Hematopoietic multipotent progenitor cell (in vitro differentiated cells): ENCODE measurements around the gene TRIM43. TPM values are rescaled to one million over a fixed set of nuclear protein-coding genes. Genes with fewer than 3 reads are reported as not detected.
"Not testable (repeated sequence)": the region's sequence is repeated elsewhere in the genome, so short reads cannot be mapped to it uniquely, and the experiment has no call there.

ENCODE experiments used
- DNase-seq, 3 donors: peaks; one replicate each; pipeline ENCODE4 v3.0.0-alpha.2; 2011 to 2015; ENCODE audit warnings: low read depth in 2 of 3, low spot score in 2 of 3
- total RNA-seq: library from RNA; depleted of rRNA; stranded (reverse); fragments of >200 nt; gene quantifications from one replicate; pipeline ENCODE4 v1.2.3, GENCODE V29; 2012

TRIM43 gene
- total RNA-seq = not detected

GRCh38 chr2:95591701-95592100 lies at the start of gene TRIM43:
TSS of gene TRIM43 (plus strand) at chr2:95592001. CDS start at chr2:95594024, 2,023 bp downstream.
- DNase-seq = not testable (repeated sequence)

DNA sequence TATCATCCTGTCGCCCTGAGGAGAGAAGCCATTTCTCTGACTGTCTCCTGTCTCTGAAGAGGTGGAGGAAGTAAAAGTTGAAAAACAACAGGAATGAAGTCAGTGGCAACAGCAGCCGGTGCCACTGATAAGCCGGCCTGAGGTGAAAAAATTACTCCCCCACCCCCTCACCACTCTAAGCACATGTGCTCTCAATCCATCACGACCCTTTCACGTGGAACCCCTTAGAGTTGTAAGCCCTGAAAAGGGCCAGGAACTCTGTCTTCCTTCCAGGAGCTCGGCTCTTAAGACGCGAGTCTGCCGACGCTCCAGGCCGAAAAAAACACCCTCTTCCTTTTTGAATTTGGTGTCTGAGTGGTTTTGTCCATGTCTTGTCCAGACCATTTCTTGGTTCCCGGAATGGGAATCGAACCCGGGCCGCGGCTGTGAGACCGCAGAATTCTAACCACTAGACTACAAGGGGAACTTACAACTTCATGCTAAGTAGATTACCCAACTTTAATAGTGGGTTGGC lies 40.7 kb upstream of the TRIM43 start:
- peak in 2 of 3 donors; percentile 10 to 59 for DNase-seq

- DNase-seq = peak in 1 of 3 donors; percentile 40
These were observed 38.9 kb upstream of the TRIM43 start for GRCh38 chr2:95552911-95553310.

DNA sequence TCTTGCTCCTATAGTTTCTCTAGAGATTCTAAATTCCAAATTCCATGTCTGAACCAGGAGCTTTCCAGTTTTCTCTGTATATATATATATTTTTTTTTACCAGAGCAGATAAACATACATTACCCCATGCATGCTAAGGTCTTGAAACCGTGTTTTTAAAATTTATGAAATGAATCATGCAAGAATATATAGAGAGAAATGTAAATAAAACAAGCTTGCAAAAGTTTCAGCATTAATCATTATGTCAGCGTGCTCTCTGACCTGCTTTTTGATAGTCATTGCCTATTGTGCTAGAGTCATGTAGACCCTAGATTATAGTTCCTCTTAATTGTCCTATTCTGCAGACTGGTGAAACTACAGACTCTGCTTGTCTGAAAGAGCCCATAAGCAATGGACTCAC lies 22.6 kb upstream of the TRIM43 start:
- DNase-seq = no peak

DNA sequence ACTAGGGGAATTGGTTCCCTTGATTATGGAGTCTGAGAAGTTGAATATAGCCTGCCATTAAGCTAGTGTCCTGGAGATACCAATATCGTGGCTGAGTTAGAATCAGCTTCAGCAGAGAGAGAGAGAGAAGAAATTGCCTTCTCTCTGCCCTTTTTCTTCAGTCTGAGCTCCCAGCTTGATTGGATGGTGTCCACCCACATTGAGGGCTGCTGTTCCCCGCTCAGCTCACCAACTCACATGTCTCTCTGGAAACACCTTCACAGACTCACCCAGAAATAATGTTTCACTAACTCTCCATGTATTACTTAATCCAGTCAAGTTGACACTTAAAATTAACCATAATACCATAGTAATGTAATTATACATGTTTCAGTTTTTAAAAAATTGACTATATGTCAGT lies 17.9 kb upstream of the TRIM43 start:
- no peak for DNase-seq

- no peak for DNase-seq
These were observed 17.3 kb upstream of the TRIM43 start for GRCh38 chr2:95574506-95574905.

DNA sequence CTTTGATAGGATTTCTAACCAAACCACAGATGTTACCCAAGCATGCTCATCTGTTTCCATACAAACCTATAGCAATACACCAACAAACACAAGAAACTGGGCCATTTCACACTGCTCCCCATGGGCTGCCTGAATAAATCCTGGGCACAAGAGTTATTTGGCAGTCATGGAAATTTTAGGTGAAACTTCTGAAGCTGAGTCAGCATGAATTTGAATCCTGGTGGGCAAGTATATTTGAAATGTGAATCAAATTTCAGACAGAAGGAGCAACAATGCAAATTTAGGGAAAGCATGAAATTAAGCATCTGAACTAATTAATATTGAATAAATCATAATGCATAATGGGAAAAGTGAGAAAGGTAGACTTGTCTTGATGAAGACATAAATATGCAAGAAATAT lies 15.9 kb upstream of the TRIM43 start:
- no peak for DNase-seq

DNA sequence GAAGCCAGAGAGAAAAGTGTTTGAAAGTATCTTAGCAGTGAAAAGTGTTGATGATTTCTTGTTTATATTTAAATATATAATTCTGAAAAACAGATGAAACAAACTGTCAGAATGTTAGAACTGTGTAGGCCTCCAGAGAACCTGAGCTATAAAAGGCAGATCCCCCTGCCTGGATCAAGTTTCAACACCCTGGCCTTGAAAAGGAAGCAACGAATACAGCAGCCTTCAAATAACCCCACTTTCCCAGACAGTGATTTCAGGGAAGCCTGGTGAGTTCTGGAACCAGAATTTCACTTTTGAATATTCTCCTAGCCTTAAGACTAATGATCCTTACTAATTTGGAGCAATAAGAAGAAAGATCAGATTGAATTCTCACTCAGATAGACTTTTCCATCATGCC lies 13.3 kb upstream of the TRIM43 start:
- no peak for DNase-seq

GRCh38 chr2:95583545-95583944 lies 8.3 kb upstream of the TRIM43 start:
- DNase-seq = not testable (repeated sequence)

GRCh38 chr2:95584321-95584720 lies 7.5 kb upstream of the TRIM43 start:
- not testable (repeated sequence) for DNase-seq

DNA sequence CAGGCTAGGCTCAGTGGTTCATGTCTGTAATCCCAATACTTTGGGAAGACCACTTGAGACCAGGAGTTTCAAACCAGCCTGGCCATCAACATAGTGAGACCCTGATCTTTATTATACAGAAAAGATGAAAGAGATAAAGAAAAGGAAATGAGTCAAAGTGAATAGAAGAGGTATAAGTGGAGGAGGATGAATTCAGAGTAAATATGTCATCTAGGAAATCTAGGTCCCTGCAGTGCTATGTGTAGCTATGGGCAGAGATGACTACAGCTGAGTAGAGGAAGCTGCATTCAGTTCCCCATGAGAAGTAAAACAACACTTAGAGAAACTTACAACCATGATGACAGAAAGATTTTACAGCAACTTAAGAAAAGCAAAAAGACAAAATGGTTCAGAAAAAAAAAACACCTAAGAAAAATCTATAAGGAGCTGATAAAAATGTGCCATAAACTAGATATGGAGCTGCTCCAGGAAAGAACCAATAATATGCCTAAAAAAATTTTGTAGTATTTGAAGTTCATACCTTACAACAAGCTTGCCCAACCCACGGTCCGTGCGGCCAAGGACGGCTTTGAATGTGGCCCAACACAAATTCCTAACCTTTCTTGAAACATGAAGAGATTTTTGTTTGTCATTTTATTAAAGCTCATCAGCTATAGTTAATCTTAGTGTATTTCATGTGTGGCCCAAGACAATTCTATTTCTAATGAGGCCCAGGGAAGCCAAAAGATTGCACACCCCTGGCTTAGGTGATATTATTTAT lies 1.8 kb upstream of the TRIM43 start:
- DNase-seq = not testable (repeated sequence)

DNA sequence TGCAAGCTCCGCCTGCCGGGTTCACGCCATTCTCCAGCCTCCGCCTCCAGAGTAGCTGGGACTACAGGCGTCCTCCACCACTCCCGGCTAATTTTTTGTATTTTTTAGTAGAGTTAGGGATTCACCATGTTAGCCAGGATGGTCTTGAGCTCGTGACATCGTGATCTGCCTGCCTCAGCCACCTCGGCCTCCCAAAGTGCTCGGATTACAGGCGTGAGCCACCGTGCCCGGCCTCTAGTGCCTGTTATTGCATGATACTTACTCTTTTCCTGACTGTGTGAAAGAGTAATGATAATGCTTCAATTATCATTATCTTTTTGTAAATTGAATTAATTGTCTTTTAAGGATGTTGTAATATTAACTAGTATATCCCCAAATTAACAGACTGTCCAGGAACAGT lies 1.2 kb downstream of the TRIM43 start:
- DNase-seq = not testable (repeated sequence)

- DNase-seq = not testable (repeated sequence)
These were observed 3.2 kb downstream of the TRIM43 start for GRCh38 chr2:95595012-95595411.

DNA sequence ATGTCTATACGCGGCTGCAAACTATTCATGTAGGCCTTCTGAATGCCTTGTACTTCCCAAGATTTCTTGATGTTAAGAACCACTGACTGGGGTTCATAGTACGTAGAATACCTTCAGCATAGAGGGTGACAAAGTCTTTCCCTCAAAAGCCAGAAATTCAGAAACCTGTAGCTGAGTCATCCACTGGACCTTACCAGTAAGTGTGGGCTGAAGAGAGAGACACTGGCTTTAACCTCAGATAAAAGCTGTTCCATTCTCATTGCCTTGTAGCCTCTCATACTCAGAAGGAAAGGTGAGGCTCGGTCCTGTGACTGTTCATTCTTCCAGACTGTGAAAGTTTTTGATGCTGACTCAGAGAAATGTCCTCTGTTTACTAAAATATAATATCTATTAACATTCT lies 9.5 kb downstream of the TRIM43 start:
- DNase-seq = not testable (repeated sequence)

- not testable (repeated sequence) for DNase-seq
These were observed 10.3 kb downstream of the TRIM43 start for GRCh38 chr2:95602146-95602545.

DNA sequence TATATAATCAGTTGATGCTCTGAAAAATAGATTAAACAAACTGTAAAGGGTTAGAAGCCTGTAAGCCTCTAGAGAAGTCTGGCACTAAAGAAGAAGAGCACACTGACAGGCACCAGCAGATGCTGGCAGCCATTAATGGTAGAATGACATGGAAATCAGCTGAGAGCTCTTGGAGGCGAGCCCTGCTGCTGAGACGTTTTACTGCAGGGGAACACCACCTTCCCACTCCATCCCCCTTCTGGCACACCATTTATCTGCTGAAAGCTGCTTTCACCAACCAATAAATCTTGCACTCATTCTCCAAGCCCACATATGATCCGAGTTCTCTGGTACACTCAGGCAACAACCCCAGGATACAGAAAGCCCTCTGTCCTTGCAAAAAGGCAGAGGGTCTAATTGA lies 16.6 kb downstream of the TRIM43 start:
- not testable (repeated sequence) for DNase-seq

DNA sequence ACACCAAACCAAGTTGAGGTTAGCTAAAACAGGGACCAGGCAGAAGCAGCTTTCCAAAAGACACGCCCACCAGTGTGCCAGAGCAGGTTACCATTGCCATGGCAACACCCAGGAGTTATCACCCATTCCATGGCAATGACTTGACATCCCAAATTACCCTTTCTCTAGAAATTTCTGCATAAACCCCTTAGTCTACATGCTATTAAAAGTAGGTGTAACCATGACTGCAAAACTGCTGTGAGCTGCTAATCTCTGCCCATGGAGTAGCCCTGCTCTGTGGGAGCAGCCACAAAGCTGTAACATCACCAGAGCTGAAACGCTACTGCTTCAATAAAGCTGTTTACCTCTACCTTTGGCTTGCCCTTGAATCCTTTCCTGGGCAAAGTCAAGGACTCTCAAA lies 18.0 kb downstream of the TRIM43 start:
- not testable (repeated sequence) for DNase-seq

DNA sequence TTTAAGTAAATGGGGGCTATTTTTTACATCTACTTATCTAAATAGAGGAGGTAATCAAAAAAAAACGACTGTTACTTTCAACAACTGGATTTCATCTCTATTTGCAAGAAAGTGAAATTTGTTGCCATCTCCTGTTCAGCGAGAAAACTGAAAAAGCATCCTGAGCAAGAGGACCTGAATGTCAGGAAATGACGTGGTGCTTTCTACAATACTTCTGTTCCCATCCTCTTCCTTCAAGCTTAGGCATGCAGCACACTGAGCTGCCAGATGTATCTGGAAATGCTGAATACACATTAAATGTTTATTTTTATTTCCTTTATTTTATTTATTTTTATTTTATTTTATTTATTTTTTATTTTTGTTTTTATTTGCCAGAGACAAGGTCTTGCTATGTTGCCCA lies 21.2 kb downstream of the TRIM43 start:
- not testable (repeated sequence) for DNase-seq

GRCh38 chr2:95622728-95623127 lies 30.9 kb downstream of the TRIM43 start:
- DNase-seq = not testable (repeated sequence)

- not testable (repeated sequence) for DNase-seq
These were observed 39.2 kb downstream of the TRIM43 start for GRCh38 chr2:95630987-95631386.

GRCh38 chr2:95633626-95634259 lies 41.9 kb downstream of the TRIM43 start:
- DNase-seq = not testable (repeated sequence)
